ENCODE measurements around the gene PRKAG2.

PRKAG2 gene

GRCh38 chr7:151568956-151569940 lies 307.7 kb downstream of the PRKAG2 start:
- H3K36me3 ChIP-seq (ENCODE audit: insufficient read depth, low read length) = no peaks in the 10 kb centered on the region; the same call in 1 of the 2 replicates
- H3K4me1 ChIP-seq (ENCODE audit: insufficient read depth, low read length, poor library complexity, severe bottlenecking) = no peaks in the 10 kb centered on the region
- no peaks in the 10 kb centered on the region for H3K9me3 ChIP-seq (ENCODE audit: insufficient read depth, low read depth, low read length)
- H3K4me3 ChIP-seq (ENCODE audit: low read length, poor library complexity, severe bottlenecking) = no peak overlapping the region
- no peak overlapping the region for H2AFZ ChIP-seq (ENCODE audit: low read length)
- H4K20me1 ChIP-seq (ENCODE audit: insufficient read depth, low read length, poor library complexity, severe bottlenecking) = no peaks in the 10 kb centered on the region
- no peaks in the 10 kb centered on the region for H3K9me2 ChIP-seq (replicated peaks; ENCODE audit: low read depth, low read length)
- H3K4me2 ChIP-seq (ENCODE audit: low read depth, low read length, poor library complexity, severe bottlenecking) = no peak overlapping the region
- TF ChIP-seq CTCF (conservative IDR thresholded peaks at IDR 0.05; ENCODE audit: low read length) = no peak
- TF ChIP-seq EZH2phosphoT487 (IDR thresholded peaks at IDR 0.05; ENCODE audit: borderline replicate concordance) = no peak
- H3F3A ChIP-seq (ENCODE audit: low read depth) = no peaks in the 10 kb centered on the region
- no peaks in the 10 kb centered on the region for H3K79me2 ChIP-seq (ENCODE audit: insufficient read depth, low read length)
- H3K9ac ChIP-seq (ENCODE audit: low read depth, low read length, poor library complexity, severe bottlenecking) = no peak overlapping the region
- H3K27me3 ChIP-seq (ENCODE audit: insufficient read depth, low read length, poor library complexity, severe bottlenecking) = no peaks in the 10 kb centered on the region

GRCh38 chr7:151566897-151567320 lies 310.0 kb downstream of the PRKAG2 start:
- peaks cover 9% of the 10 kb centered on the region; the same call in 1 of the 2 replicates for H3K36me3 ChIP-seq (ENCODE audit: insufficient read depth, low read length)
- TF ChIP-seq CTCF (conservative IDR thresholded peaks at IDR 0.05; ENCODE audit: low read length) = no peak
- no peak for TF ChIP-seq EZH2phosphoT487 (IDR thresholded peaks at IDR 0.05; ENCODE audit: borderline replicate concordance)
- no peaks in the 10 kb centered on the region for H3K9me2 ChIP-seq (replicated peaks; ENCODE audit: low read depth, low read length)
- H3K27me3 ChIP-seq (ENCODE audit: insufficient read depth, low read length, poor library complexity, severe bottlenecking) = no peaks in the 10 kb centered on the region
- no peaks in the 10 kb centered on the region for H3K9me3 ChIP-seq (ENCODE audit: insufficient read depth, low read depth, low read length)
- H3K4me3 ChIP-seq (ENCODE audit: low read length, poor library complexity, severe bottlenecking) = no peak overlapping the region
- H3K79me2 ChIP-seq (ENCODE audit: insufficient read depth, low read length) = no peaks in the 10 kb centered on the region
- H4K20me1 ChIP-seq (ENCODE audit: insufficient read depth, low read length, poor library complexity, severe bottlenecking) = no peaks in the 10 kb centered on the region
- no peaks in the 10 kb centered on the region for H3F3A ChIP-seq (ENCODE audit: low read depth)
- H2AFZ ChIP-seq (ENCODE audit: low read length) = no peak overlapping the region
- H3K4me2 ChIP-seq (ENCODE audit: low read depth, low read length, poor library complexity, severe bottlenecking) = no peak overlapping the region
- no peak overlapping the region for H3K9ac ChIP-seq (ENCODE audit: low read depth, low read length, poor library complexity, severe bottlenecking)
- no peaks in the 10 kb centered on the region for H3K4me1 ChIP-seq (ENCODE audit: insufficient read depth, low read length, poor library complexity, severe bottlenecking)

DNA sequence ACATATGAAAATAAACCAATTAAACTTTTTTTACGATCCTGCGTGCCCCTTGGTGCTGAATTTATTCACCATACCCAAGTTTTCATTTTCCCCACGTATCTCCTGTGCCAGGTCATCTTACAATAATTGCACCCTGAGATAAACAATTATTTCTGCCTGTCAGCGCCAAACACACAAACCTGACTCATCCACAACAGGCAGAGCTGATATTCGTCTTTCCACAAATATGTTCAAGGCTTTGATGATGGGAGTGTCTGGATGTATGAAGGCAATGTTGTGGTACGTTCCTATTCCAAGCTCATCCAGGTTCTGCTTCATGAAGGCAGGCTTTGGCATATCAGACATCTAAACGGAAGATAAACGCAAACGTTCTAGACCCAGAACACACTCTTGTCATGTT lies 311.4 kb downstream of the PRKAG2 start:
- H3K9me3 ChIP-seq (ENCODE audit: insufficient read depth, low read depth, low read length) = no peaks in the 10 kb centered on the region
- H3K9ac ChIP-seq (ENCODE audit: low read depth, low read length, poor library complexity, severe bottlenecking) = no peak overlapping the region
- H3K9me2 ChIP-seq (replicated peaks; ENCODE audit: low read depth, low read length) = no peaks in the 10 kb centered on the region

More for the DNA sequence above, 311.4 kb downstream of the PRKAG2 start:
- Histone ChIP-seq H3F3A (ENCODE audit: low read depth) (no peaks in the 10 kb centered on the region), H3K36me3 (ENCODE audit: insufficient read depth, low read length) (peaks cover 9% of the 10 kb centered on the region; the same call in 1 of the 2 replicates), H3K79me2 (ENCODE audit: insufficient read depth, low read length) (no peaks in the 10 kb centered on the region), H3K27me3 (ENCODE audit: insufficient read depth, low read length, poor library complexity, severe bottlenecking) (no peaks in the 10 kb centered on the region), H3K4me3 (ENCODE audit: low read length, poor library complexity, severe bottlenecking) (no peak overlapping the region), H4K20me1 (ENCODE audit: insufficient read depth, low read length, poor library complexity, severe bottlenecking) (no peaks in the 10 kb centered on the region), H2AFZ (ENCODE audit: low read length) (no peak overlapping the region), H3K4me2 (ENCODE audit: low read depth, low read length, poor library complexity, severe bottlenecking) (no peak overlapping the region), H3K4me1 (ENCODE audit: insufficient read depth, low read length, poor library complexity, severe bottlenecking) (no peaks in the 10 kb centered on the region)
- no peak for TF ChIP-seq CTCF (conservative IDR thresholded peaks at IDR 0.05; ENCODE audit: low read length)
- TF ChIP-seq EZH2phosphoT487 (IDR thresholded peaks at IDR 0.05; ENCODE audit: borderline replicate concordance) = no peak
